ENCODE results near the gene THSD4.

DNA sequence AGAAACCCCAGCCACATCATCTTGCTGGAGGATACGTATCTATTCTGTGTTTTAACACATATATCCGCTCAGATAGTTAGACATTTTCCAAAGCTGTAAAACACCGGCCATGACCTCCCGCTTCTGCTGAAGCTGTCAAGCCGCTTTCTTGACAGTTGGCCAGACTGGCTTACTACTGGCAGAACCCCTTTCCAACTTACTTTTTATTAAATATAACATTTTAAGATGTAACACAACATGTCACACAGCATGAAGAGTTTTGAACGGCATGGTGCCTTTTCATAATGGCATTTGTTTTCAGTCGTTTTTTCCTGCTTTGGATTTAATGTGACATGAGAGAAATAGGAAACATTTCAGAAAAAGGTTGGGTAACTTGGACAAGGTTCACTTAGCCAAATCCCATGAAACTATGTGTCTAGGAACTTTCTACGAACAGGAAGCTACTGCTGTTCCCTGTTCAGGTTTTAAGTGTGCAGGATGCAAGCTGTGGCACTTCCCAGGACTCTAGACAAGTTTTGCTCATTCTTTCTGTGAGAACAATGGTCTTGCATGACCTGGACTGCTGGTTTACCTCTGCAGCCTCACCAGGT, 281.4 kb downstream of the THSD4 start:
- TF ChIP-seq EZH2 (IDR thresholded peaks at IDR 0.05): no peak
- TF ChIP-seq FOXP2 (optimal IDR thresholded peaks at IDR 0.05; ENCODE audit: control extremely low read depth, extremely low read length, insufficient read depth): no peak
- no peak for TF ChIP-seq POLR2AphosphoS5 (IDR thresholded peaks at IDR 0.05; ENCODE audit: borderline replicate concordance, low read depth, low read length)

Measured in SK-N-MC (cell line).